HG03469 (cell line): Measurements from ENCODE around the gene GALNT16.
"Not testable (repeated sequence)": the region's sequence is repeated elsewhere in the genome, so short reads cannot be mapped to it uniquely, and the experiment has no call there.

Experiments
- ATAC-seq: cut with Tn5 transposase; IDR thresholded peaks from one replicate; pipeline ENCODE4 v1.9.1; 2021; ENCODE audit warnings: mild to moderate bottlenecking, moderate library complexity, moderate number of reproducible peaks; ENCODE audit not compliant: unreplicated experiment

The GALNT16 gene

GRCh38 chr14:69282448-69282847, 22.5 kb downstream of the GALNT16 start:
- no peak for ATAC-seq

GRCh38 chr14:69284170-69284569, 24.2 kb downstream of the GALNT16 start:
- ATAC-seq, result no peak

DNA sequence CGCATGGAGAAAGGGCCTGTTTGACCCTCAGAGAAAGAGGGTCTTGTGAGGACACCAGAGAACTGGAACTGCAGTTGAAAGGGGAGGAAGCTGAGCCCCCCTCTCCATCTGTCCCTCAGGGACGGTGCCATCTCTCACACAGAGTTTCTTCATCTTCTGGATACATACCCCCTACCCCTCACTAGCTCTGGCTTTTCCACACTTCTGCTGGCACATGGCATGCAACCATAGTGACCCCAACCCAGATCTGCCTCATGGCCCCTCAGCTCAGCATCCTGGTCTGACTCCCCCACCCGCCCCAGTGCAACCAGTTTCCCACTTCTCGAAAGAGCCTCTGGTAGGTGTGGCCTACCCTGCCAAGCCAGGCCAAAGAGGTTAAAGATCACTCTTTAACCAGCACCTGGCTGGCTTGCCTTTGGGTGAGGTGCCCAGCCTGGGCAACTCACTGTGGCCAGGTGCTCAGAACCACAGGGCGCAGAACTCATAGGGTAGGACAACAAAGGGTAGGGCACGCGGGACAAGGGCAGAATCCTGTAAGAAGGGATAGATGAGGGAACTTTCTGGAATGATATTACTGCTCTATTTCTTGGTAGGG, 25.8 kb downstream of the GALNT16 start:
- no peak for ATAC-seq

GRCh38 chr14:69287098-69288010, 27.4 kb downstream of the GALNT16 start:
- no peak for ATAC-seq

DNA sequence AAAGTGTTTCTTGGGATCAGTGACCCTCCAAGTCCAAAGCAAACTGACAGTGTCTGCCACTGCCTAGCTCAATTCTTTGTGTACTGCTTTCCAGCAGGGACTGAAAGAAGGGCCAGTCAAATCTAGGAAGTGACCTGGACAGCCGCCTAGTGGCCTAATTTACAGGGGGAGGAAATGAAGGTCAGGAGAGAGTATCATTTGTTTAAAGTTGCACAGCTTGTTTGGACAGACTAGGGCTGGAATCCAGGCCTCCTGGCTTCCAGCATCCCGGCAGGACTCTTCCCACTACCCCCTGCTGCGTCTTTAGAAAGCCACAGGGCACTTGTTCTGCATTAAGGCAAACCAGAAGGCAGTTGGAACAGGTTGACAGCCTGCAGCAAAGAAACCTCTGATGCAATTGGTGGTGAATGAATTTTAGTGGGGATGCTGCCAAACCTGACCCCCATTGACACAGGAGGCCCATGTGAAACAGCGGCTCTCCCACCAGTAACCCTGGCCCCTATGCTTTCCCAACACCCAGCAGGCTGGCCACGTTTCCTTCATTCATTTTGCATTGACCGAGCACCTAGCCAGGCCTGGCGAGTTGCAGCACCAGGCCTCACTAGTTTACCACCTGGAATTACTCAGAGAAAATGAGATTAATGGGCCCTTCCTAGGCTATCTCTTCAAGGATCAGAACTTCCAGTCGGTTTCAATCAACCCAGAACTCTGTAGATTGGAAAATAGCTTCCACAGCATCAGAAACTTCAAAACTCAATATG, 28.2 kb downstream of the GALNT16 start:
- ATAC-seq, result no peak

GRCh38 chr14:69288956-69289705, 29.2 kb downstream of the GALNT16 start:
- ATAC-seq, result no peak

DNA sequence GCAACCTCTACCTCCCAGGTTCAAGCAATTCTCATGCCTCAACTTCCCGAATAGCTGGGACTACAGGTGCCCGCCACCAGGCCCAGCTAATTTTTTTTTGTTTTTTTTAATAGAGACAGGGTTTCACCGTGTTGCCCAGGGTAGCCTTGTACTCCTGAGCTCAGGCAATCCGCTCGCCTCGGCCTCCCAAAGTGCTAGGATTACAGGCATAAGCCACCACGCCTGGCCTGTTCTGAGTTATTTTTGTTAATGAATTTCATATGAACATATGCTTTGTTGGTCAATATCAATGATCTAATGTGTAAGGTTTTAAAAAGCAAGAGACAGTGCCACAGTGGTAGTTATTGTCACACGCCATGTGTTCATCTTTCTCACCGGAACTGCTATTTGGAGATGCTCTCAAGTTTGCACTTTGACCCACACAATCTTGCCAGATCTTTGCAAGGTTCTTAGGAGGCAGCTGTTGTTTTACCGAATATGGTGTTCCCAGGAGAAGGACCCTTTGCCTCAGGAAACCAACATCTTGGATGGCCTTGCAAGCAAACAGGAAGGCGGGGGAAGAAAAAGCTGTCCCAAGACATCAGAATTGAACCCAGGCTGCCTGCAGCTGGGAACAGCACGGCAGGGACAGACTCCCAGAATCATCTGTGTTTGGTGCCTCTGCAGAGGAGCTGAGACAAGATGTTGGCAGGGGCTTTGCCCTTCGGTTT, 30.0 kb downstream of the GALNT16 start:
- no peak for ATAC-seq

- ATAC-seq, result not testable (repeated sequence)
Observed at GRCh38 chr14:69290881-69291280, 30.9 kb downstream of the GALNT16 start.

GRCh38 chr14:69291396-69291795, 31.4 kb downstream of the GALNT16 start:
- no peak for ATAC-seq

DNA sequence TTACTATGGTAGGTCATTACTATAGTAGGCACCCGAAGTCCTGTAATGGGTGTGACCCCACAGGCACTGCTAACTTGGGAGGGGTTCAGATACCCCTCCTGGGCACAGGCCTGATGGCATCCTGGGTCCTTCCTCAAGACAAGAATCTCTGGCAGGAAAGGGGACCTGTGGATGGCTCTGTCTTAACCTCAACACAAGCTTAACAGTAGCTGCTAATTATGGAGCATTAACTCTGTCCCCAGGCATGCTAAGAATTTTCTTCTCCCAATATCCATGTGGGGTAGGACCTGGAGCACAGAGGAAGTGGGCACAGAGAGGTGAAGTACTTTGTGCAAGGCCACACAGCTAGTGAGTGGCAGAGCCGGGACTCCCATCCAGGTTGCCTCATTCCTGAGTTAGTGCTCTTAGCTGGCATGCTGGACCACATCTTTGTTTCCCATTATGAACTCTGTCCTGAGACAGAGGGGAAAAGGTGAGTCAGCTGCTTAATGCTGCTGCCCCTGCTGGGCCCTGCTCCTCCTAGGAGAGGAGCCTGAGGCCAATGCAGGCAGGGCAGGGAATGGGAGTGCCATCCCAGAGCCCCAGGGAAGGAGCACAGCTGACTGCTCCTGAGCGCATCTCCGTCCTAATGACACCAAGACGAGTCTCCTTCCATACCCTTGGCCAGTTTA, 32.1 kb downstream of the GALNT16 start:
- ATAC-seq, result no peak

DNA sequence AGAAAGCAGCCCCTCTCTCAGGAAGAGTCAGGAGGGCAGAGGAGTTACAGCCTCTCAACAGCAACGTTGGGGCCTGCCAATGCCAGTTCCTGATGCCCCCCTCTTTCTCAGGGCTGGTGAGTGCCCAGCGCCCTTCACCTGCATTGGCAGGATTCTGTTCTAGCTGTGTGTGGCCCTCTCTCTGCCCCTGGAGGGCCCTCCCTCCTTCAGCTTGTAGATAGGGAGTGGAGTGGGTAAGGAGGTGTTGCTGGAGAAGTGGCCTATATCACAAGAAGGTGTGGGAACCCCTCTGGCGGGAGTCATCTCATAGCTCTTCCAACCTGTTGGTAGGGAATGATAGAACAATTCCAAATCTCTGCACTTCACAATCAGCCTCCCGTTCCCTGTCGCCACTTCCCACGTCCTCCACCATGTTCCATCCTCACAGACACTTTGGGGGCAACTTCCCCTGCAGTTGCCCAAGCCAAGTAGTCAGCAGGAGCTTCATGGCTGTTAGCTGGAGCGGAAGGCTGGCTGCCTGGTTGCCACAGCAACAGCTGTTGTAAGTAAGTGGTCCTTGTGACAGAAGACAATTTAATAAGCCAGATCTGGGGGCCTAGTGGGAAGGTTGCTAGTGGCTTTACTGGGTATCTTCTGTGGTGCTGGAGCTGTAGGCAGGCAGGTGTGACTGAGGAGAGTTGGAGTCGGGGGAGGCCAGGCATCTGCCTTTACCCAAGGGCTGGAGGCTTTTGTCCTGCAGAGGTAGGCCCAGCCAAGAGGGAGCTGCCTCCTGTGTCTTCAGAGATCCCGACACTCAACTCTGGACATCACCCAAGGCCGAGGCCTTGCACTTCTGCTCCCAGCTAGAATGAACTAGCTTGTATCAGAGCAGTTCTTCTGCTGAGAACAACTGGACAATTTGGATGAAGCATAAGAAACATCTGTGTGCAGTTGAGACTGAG, 38.4 kb downstream of the GALNT16 start:
- ATAC-seq, result no peak

DNA sequence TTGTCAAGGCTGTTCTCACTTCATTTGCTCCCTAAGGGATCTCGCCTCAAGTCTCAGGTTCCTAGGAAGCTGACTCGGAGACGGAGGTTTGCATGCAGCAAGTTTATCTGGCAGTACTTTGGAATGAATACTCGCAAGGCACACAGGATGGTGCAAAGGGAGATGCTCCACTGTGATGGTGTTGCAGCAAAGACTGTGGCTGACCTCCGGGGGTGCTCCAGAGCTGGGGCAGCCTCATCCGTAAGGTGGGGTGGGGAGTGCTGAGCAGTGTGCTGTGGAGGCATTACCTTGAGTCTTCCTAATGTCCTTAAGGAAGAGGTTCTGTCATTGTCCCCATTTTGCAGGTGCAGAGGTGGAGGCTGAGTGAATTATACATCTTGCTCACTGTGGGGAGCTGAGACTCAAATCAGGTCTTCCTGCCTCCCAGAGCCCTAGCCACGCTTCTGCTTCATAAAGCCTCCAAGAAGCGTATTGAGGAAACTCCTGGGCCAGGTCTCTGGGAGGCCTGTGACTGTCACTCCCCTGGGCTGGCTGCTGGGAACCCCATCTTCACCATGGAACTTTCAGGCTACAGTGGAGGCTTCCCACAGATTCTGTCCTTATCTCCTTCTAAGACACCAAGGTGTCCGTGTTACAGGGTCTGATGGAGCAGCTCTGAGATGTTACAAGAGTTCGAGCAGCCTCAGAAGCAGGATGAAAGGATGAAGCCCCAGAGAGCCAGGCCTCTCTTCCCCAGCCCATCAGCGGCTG, 39.5 kb downstream of the GALNT16 start:
- no peak for ATAC-seq

GRCh38 chr14:69300601-69301221, 40.8 kb downstream of the GALNT16 start:
- ATAC-seq, result no peak

DNA sequence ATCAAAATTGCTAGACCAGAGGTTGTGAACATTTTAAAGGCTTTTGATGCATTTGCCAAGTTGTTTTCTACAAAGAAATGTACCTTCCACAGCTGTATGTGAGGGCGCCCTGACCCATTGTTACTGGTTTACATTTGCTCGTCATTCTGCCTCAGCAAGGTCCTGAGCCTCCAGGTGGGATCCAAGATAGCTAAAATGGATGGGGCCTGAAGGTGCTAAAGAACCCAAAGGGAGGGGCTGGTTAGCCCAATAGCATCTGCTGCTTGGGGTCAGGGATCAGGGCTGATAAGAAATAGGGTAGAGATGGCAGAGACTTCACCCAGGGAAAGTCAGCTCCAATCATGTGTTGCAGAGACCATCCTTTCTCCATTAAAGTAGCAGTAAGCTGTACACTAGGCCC, 43.1 kb downstream of the GALNT16 start:
- ATAC-seq, result no peak

- no peak for ATAC-seq
Observed at GRCh38 chr14:69312608-69313007, 52.6 kb downstream of the GALNT16 start.

DNA sequence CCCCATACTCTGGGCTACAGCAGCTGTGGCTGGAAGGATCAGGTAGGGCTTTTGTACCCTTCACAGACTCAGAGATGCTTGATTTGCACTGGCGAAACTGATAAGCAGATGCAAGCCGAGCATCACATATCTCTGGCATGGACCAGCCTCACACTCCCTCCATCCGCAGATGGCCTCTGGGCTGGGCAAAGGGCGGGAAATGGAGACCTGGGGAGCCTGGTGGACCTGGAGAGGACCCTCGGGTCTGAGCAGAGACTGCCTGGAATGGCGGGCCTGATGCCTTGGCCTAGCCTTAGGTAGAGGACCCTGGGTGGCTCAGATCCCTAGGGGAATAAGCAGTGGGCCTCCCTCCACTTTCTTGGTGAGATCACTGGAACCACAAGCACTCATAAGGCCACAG, 53.2 kb downstream of the GALNT16 start:
- no peak for ATAC-seq

DNA sequence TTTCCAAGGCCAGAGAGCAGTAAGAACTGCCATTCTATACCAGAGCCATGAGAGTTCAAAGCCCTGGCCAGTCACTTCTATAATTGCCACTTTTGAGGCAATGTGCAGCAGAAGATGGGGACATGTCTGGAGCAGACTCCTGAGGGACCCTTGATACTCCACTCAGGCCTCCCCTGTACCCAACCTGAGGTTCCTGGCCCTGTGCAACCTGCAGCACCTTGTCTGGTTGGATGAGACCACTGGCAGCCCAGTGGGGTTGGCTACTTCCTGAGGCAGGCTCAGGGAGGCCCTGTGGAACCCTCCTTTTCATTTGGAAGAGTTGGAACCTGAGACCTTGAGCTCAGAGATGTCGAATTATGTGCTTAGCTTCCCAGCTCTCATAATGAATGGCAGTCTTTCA, 54.4 kb downstream of the GALNT16 start:
- ATAC-seq, result no peak
